ENCODE results near the gene ZNF519.

ZNF519 gene

DNA sequence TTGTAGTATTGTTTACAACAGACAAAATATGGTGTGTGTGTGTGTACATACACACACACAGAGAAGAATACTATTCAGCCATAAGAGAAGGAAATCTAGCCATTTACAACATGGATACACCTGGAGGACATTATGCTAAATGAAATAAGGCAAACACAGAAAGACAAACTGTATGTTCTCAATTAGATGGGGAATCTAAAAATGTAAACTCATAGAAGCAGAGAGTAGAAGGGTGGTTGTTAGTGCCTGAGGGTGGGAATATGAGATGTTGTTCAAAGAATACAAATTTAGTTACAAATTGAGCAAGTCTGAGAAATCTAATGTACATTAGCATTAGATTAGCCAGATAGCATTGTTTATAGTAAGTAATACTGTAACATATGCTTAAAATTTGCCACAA lies 11.3 kb downstream of the ZNF519 start:
- TF ChIP-seq, protein P1, sequence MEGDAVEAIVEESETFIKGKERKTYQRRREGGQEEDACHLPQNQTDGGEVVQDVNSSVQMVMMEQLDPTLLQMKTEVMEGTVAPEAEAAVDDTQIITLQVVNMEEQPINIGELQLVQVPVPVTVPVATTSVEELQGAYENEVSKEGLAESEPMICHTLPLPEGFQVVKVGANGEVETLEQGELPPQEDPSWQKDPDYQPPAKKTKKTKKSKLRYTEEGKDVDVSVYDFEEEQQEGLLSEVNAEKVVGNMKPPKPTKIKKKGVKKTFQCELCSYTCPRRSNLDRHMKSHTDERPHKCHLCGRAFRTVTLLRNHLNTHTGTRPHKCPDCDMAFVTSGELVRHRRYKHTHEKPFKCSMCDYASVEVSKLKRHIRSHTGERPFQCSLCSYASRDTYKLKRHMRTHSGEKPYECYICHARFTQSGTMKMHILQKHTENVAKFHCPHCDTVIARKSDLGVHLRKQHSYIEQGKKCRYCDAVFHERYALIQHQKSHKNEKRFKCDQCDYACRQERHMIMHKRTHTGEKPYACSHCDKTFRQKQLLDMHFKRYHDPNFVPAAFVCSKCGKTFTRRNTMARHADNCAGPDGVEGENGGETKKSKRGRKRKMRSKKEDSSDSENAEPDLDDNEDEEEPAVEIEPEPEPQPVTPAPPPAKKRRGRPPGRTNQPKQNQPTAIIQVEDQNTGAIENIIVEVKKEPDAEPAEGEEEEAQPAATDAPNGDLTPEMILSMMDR (IDR thresholded peaks at IDR 0.05; ENCODE audit: low read depth, low read length): no peak
- Histone ChIP-seq H3K9me3 (no peaks in the 10 kb centered on the region), H3K4me3 (ENCODE audit: low read depth, low read length) (no peak overlapping the region), H3K4me1 (no peaks in the 10 kb centered on the region), H3K27me3 (no peaks in the 10 kb centered on the region), H3K36me3 (no peaks in the 10 kb centered on the region)
- DNase-seq: no peak

DNA sequence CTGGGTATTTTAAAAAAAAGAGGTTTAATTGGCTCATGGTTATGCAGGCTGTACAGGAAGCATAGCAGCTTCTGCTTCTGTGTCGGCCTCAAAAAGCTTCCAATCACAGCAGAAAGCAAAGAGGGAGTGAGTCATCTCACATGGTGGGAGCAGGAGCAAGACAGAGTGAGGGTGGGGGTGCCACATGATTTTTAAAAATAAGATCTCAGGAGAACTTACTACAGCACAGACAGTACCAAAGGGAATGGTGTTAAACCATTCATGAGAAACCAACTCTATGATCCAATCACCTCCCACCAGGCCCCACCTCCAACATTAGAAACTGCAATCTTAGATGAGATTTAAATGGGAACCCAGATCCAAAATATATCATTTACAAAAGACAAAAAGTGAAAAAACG lies 14.6 kb downstream of the ZNF519 start:
- no peak for DNase-seq
- Histone ChIP-seq H3K4me3 (ENCODE audit: low read depth, low read length) (no peak overlapping the region), H3K27me3 (no peaks in the 10 kb centered on the region), H3K9me3 (no peaks in the 10 kb centered on the region), H3K4me1 (no peaks in the 10 kb centered on the region), H3K36me3 (no peaks in the 10 kb centered on the region)
- TF ChIP-seq, protein P1 (IDR thresholded peaks at IDR 0.05; ENCODE audit: low read depth, low read length): no peak

DNA sequence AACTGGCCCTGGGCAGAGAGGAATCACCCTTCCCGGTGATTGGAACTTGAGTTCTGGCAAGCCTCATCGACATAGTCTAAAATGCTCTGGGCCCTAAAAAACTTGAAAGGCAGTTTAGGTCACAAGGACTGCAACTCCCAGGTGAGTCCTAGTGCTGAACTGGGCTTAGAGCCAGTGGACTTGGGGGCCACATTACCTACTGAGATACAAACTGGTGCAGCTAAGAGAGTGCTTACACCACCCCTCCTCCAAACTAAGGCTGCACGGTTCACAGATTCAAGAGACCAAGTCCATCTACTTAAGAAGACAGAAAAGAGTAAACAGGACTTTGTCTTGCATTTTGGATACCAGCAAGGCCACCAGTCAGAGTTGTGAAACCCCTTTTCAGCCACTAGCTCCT lies 25.3 kb downstream of the ZNF519 start:
- Histone ChIP-seq H3K27me3 (no peaks in the 10 kb centered on the region), H3K9me3 (no peaks in the 10 kb centered on the region), H3K4me1 (no peaks in the 10 kb centered on the region), H3K36me3 (no peaks in the 10 kb centered on the region), H3K4me3 (ENCODE audit: low read depth, low read length) (no peak overlapping the region)
- no peak for DNase-seq
- TF ChIP-seq, protein P1 (IDR thresholded peaks at IDR 0.05; ENCODE audit: low read depth, low read length): no peak

DNA sequence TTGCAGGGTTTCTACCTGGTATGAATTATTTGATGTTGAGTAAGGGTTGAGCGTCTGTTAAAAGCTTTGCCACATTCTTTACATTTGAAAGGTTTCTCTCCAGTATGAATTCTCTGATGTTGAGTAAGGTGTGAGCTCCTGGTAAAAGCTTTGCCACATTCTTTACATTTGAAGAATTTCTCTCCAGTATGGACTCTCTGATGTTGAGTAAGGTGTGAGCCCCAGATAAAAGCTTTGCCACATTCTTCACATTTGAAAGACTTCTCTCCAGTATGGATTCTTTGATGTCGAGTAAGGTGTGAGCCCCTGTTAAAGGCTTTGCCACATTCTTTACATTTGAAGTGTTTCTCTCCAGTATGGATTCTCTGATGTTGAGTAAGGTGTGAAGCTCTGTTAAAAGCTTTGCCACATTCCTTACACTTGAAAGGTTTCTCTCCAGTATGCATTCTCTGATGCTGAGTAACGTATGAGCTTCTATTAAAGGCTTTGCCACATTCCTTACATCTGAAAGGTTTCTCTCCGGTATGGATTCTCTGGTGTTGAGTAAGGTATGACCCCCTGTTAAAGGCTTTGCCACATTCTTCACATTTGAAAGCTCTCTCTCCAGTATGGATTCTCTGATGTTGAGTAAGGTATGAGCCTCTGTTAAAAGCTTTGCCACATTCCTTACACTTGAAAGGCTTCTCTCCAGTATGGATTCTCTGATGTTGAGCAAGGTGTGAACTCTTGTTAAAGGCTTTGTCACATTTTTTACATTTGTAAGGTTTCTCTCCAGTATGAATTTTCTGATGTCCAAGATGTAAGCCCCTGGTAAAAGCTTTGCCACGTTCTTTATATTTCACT lies 27.1 kb downstream of the ZNF519 start:
- TF ChIP-seq, protein P1 (IDR thresholded peaks at IDR 0.05; ENCODE audit: low read depth, low read length): no peak
- Histone ChIP-seq H3K36me3 (no peaks in the 10 kb centered on the region), H3K4me3 (ENCODE audit: low read depth, low read length) (no peak overlapping the region), H3K27me3 (no peaks in the 10 kb centered on the region), H3K4me1 (no peaks in the 10 kb centered on the region), H3K9me3 (no peaks in the 10 kb centered on the region)
- no peak for DNase-seq

DNA sequence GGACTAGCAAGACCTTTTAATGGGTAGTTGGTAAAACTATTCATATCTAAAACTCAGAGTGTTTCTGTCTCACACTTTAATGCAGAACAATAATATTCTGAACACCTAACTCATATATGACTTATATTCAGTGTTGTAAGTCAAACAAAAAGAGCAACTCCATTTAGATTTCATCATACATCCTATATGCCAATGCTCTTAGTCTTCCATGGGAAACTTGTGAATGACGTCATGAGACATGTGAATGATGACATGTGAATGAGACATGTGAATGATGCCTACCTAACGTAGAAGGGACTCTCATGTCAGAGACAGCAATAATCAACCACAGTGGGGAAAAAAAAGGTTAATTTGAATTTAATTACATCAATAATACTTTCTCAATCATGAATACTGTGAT lies 28.0 kb downstream of the ZNF519 start:
- no peak for DNase-seq
- H3K4me1 ChIP-seq: no peaks in the 10 kb centered on the region
- no peaks in the 10 kb centered on the region for H3K9me3 ChIP-seq
- no peaks in the 10 kb centered on the region for H3K36me3 ChIP-seq
- no peak overlapping the region for H3K4me3 ChIP-seq (ENCODE audit: low read depth, low read length)
- TF ChIP-seq, protein P1 (IDR thresholded peaks at IDR 0.05; ENCODE audit: low read depth, low read length): no peak
- H3K27me3 ChIP-seq: no peaks in the 10 kb centered on the region

DNA sequence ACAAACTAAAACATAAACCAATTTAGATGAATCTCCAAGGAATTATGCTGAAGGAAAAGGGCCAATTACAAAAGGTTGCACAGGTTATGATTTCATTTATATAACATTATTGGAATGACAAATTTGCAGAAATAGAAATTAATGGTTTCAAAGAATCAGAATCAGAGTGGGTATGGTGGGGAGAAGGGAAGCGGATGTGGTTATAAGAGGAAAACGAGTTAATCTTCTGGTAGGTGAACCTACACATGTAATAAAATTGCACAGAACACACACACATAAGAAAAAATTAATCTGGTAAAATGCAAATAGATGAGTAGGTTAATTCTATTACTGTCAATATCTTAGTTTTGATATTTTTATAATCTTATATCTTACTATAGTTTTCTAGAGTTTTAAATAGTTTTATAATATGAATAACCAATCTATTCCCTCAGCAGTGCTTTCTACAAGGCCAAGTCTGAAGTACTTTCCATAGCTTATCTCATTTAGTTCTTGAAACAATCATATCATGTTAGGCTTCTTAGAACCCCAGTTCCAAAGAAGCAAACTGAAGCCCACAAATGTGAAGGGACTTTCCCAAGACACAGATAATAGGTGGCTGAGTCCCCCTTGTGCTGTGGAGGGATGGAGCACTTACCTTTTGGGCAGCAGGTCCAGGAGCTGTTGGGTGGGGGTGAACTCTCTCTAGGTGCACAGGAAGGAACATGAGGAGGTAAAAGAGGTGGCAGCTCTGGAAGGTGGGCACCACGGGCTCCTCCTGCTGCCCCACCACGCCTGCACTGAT lies 31.5 kb downstream of the ZNF519 start:
- Histone ChIP-seq H3K4me1 (no peaks in the 10 kb centered on the region), H3K27me3 (no peaks in the 10 kb centered on the region), H3K36me3 (no peaks in the 10 kb centered on the region), H3K9me3 (no peaks in the 10 kb centered on the region), H3K4me3 (ENCODE audit: low read depth, low read length) (no peak overlapping the region)
- DNase-seq: no peak
- TF ChIP-seq, protein P1 (IDR thresholded peaks at IDR 0.05; ENCODE audit: low read depth, low read length): no peak
